Natural killer cell (primary cell): ENCODE measurements around the gene SIGLEC8. TPM values are rescaled to one million over a fixed set of nuclear protein-coding genes. Genes with fewer than 3 reads are reported as not detected.
A peak's percentile ranks its signal among the peaks of the same experiment; 100 is the strongest.

Source experiments
- ATAC-seq, 3 donors: fragments of 150-1000 bp in 2 of 3; fragments of 200-7000 bp in 1 of 3; cut with Tn5 transposase; 1 replicate in 1 of 3; 2 replicates in 2 of 3; pipeline ENCODE4 v1.10.0; 2021; ENCODE audit warnings: mild to moderate bottlenecking in 2 of 3, moderate library complexity in 2 of 3
- DNase-seq, 2 donors: peaks; one replicate each; pipeline versions ENCODE4 v3.0.0 to v3.0.0-alpha.2; 2013 to 2021; ENCODE audit warnings: mixed read lengths in 1 of 2
- H3K27ac ChIP-seq: one replicate; pipeline ENCODE4 v1.5.1; 2013; ENCODE audit warnings: mild to moderate bottlenecking, low read length
- H3K27me3 ChIP-seq: one replicate; pipeline ENCODE4 v1.6.1; 2013; ENCODE audit warnings: low read length; ENCODE audit not compliant: control insufficient read depth, insufficient read depth
- H3K36me3 ChIP-seq: one replicate; pipeline ENCODE4 v1.6.1; 2013; ENCODE audit warnings: low read length; ENCODE audit not compliant: control insufficient read depth, insufficient read depth
- H3K4me1 ChIP-seq: one replicate; pipeline ENCODE4 v1.6.1; 2013; ENCODE audit warnings: low read length; ENCODE audit not compliant: control insufficient read depth, insufficient read depth
- H3K4me3 ChIP-seq: one replicate; pipeline ENCODE4 v1.5.1; 2013; ENCODE audit warnings: low read length
- H3K9me3 ChIP-seq: one replicate; pipeline ENCODE4 v1.6.1; 2013; ENCODE audit warnings: low read length; ENCODE audit not compliant: control insufficient read depth, insufficient read depth
- H3K27ac Mint-ChIP-seq, 2 donors: one replicate each; pipeline ENCODE4 v1.8.0; 2022; ENCODE audit warnings: mild to moderate bottlenecking in 2 of 2, mixed read lengths in 2 of 2, moderate library complexity in 1 of 2
- H3K27me3 Mint-ChIP-seq, 2 donors: one replicate each; pipeline ENCODE4 v1.8.0; 2022; ENCODE audit warnings: low read depth in 2 of 2, mixed read lengths in 2 of 2
- H3K36me3 Mint-ChIP-seq: one replicate; pipeline ENCODE4 v1.8.0; 2022; ENCODE audit warnings: mixed read lengths
- H3K4me1 Mint-ChIP-seq, 2 donors: one replicate each; pipeline ENCODE4 v1.8.0; 2022; ENCODE audit warnings: mixed read lengths in 2 of 2
- H3K4me3 Mint-ChIP-seq: one replicate; pipeline ENCODE4 v1.8.0; 2022; ENCODE audit warnings: mild to moderate bottlenecking, moderate library complexity, mixed read lengths
- H3K9me3 Mint-ChIP-seq, 2 donors: one replicate each; pipeline ENCODE4 v1.8.0; 2022; ENCODE audit warnings: mixed read lengths in 2 of 2
- CTCF ChIP-seq: fragments of 200-600 bp; IDR thresholded peaks from one replicate; pipeline ENCODE4 v1.8.0; 2022; ENCODE audit warnings: antibody characterized with exemption
- WGBS: methylation state at CpG from one replicate; pipeline ENCODE4 v1.1.7; 2013; ENCODE audit warnings: missing lambda C conversion rate; ENCODE audit not compliant: insufficient coverage; 5-methylcytosine and 5-hydroxymethylcytosine counted together
- intact Hi-C: fragments of 100-400 bp; cut with micrococcal nuclease; formaldehyde crosslinking; loops from one replicate; pipeline ENCODE4 v1.14.2; 2022
- total RNA-seq, 4 donors: library from RNA; stranded (reverse); fragments of 120-200 nt in 1 of 4; gene quantifications; one replicate each; pipeline versions ENCODE4 v1.2.3 to v1.2.4, GENCODE V29; 2013 to 2022

The SIGLEC8 gene
- total RNA-seq, 3 donors from 2014 or later (not counting 1 experiment from before 2014, with no cell fraction given): not detected

- Histone ChIP-seq H3K4me1 (no peaks in the 10 kb centered on the region), H3K4me3 (no peak overlapping the region), H3K9me3 (no peaks in the 10 kb centered on the region), H3K27ac (no peak overlapping the region), H3K27me3 (no peaks in the 10 kb centered on the region), H3K36me3 (no peaks in the 10 kb centered on the region)
- TF ChIP-seq CTCF: no peak
- Mint-ChIP-seq H3K36me3 (no peaks in the 10 kb centered on the region), H3K27ac (no peak overlapping the region), H3K4me3 (no peak overlapping the region), H3K27me3 (peaks cover 9 to 17% of the 10 kb centered on the region in 2 donors), H3K9me3 (no peaks in the 10 kb centered on the region), H3K4me1 (no peaks in the 10 kb centered on the region)
- intact Hi-C loops: no loop called here
- DNase-seq (no peak), ATAC-seq (no peak)
- WGBS: 69% methylated on average over 3 of the region's 3 CpGs
Measured at GRCh38 chr19:51431124-51431523, 27.1 kb downstream of the SIGLEC8 start.

GRCh38 chr19:51430221-51430620, 28.0 kb downstream of the SIGLEC8 start:
- Mint-ChIP-seq H3K4me3 (no peak overlapping the region), H3K9me3 (no peaks in the 10 kb centered on the region), H3K4me1 (no peaks in the 10 kb centered on the region), H3K27me3 (peaks cover 6 to 17% of the 10 kb centered on the region in 2 donors), H3K36me3 (no peaks in the 10 kb centered on the region), H3K27ac (no peak overlapping the region)
- Histone ChIP-seq H3K9me3 (no peaks in the 10 kb centered on the region), H3K27me3 (no peaks in the 10 kb centered on the region), H3K4me3 (no peak overlapping the region), H3K27ac (no peak overlapping the region), H3K4me1 (no peaks in the 10 kb centered on the region), H3K36me3 (no peaks in the 10 kb centered on the region)
- no peak for TF ChIP-seq CTCF
- intact Hi-C loops: no loop called here
- no peak for DNase-seq
- 65% methylated on average over 3 of the region's 3 CpGs for WGBS
- no peak for ATAC-seq

GRCh38 chr19:51427201-51427600, 31.1 kb downstream of the SIGLEC8 start:
- TF ChIP-seq CTCF: no peak
- 62% methylated on average over 3 of the region's 3 CpGs for WGBS
- intact Hi-C loops: no loop called here

GRCh38 chr19:51422053-51422448, 36.2 kb downstream of the SIGLEC8 start:
- H3K9me3 ChIP-seq: no peaks in the 10 kb centered on the region
- WGBS: 5% methylated on average over 19 of the region's 19 CpGs
- peak overlapping the region in 1 of 2 donors; percentile 38 for H3K27ac Mint-ChIP-seq
- H3K27me3 ChIP-seq: peaks cover 5% of the 10 kb centered on the region
- peaks cover 16 to 17% of the 10 kb centered on the region in 2 donors for H3K27me3 Mint-ChIP-seq
- H3K4me1 Mint-ChIP-seq: peaks cover 15 to 20% of the 10 kb centered on the region in 2 donors
- H3K27ac ChIP-seq: no peak overlapping the region
- peak; percentile 99 for TF ChIP-seq CTCF
- peak overlapping the region; percentile 74 for H3K4me3 Mint-ChIP-seq
- no peaks in the 10 kb centered on the region for H3K9me3 Mint-ChIP-seq
- peak; percentile 94 to 98 (median 95) for ATAC-seq
- no peak overlapping the region for H3K4me3 ChIP-seq
- H3K36me3 ChIP-seq: no peaks in the 10 kb centered on the region
- intact Hi-C loops: loop anchor here (1.0 to 5.0 kb wide), 5 partner anchors 17 to 235 kb away; no protein-coding TSS in a partner anchor
- H3K4me1 ChIP-seq: peaks cover 34% of the 10 kb centered on the region
- DNase-seq: peak; percentile 89 to 92
- H3K36me3 Mint-ChIP-seq: no peaks in the 10 kb centered on the region

More at GRCh38 chr19:51427201-51427600, 31.1 kb downstream of the SIGLEC8 start:
- Mint-ChIP-seq H3K4me1 (peaks cover under 1 to 1% of the 10 kb centered on the region in 2 donors), H3K27ac (no peak overlapping the region), H3K9me3 (no peaks in the 10 kb centered on the region), H3K36me3 (no peaks in the 10 kb centered on the region), H3K4me3 (no peak overlapping the region), H3K27me3 (peaks cover 14 to 24% of the 10 kb centered on the region in 2 donors)
- H3K4me3 ChIP-seq: no peak overlapping the region
- H3K4me1 ChIP-seq: no peaks in the 10 kb centered on the region
- no peak for ATAC-seq
- H3K27me3 ChIP-seq: no peaks in the 10 kb centered on the region
- H3K36me3 ChIP-seq: no peaks in the 10 kb centered on the region
- no peaks in the 10 kb centered on the region for H3K9me3 ChIP-seq
- DNase-seq: no peak
- no peak overlapping the region for H3K27ac ChIP-seq
